ENCODE measurements around the gene PPM1G.

- no peak for TF ChIP-seq CTCF (IDR thresholded peaks at IDR 0.05 in 8 of 11, conservative IDR thresholded peaks at IDR 0.05 in 3 of 11)
- TF ChIP-seq POLR2AphosphoS5 (IDR thresholded peaks at IDR 0.05): no peak
Observed at GRCh38 chr2:27412419-27413152, 3.2 kb upstream of the PPM1G start.
